ENCODE measurements around the gene CCR2.

Gene CCR2

GRCh38 chr3:46405301-46406019 lies 51.5 kb downstream of the CCR2 start:
- no peak for DNase-seq (ENCODE audit: low read depth)

DNA sequence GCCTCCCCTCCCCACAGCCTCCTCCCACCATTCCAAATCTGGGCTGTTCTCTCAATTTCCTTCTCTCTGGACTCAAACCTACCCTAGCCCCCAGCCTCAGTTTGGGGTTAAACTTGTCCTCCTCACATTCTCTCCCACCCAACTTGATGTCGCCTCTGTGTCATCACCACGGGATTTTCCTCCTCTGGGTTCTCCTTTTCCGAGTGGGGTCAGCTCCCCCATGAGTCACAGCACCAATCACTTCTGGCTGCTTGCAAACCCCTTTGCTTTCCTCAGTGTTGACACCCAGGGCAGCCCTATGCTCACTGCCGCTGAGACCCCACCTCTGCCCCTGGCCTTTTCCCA lies 52.5 kb downstream of the CCR2 start:
- no peak for DNase-seq (ENCODE audit: low read depth)

GRCh38 chr3:46406788-46407611 lies 53.1 kb downstream of the CCR2 start, which contains the start of the genes CCR5AS and CCRL2:
Gene CCR5AS, minus strand, starts transcription at chr3:46407066.
Gene CCRL2, plus strand, starts transcription at chr3:46407259. Its CDS starts 821 bp downstream, at chr3:46408080.
- peak; percentile 3 for DNase-seq (ENCODE audit: low read depth)

DNA sequence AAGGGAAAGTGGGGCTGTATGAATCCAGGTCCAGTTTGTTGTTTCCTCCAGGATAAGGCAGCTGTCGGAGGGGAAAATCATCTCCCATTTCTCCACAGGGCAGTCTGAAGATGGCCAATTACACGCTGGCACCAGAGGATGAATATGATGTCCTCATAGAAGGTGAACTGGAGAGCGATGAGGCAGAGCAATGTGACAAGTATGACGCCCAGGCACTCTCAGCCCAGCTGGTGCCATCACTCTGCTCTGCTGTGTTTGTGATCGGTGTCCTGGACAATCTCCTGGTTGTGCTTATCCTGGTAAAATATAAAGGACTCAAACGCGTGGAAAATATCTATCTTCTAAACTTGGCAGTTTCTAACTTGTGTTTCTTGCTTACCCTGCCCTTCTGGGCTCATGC lies 54.1 kb downstream of the CCR2 start:
- DNase-seq (ENCODE audit: low read depth) = no peak

DNA sequence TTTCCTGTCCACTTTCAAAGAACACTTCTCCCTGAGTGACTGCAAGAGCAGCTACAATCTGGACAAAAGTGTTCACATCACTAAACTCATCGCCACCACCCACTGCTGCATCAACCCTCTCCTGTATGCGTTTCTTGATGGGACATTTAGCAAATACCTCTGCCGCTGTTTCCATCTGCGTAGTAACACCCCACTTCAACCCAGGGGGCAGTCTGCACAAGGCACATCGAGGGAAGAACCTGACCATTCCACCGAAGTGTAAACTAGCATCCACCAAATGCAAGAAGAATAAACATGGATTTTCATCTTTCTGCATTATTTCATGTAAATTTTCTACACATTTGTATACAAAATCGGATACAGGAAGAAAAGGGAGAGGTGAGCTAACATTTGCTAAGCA lies 54.9 kb downstream of the CCR2 start:
- DNase-seq (ENCODE audit: low read depth) = no peak

- no peak for DNase-seq (ENCODE audit: low read depth)
These were observed 56.0 kb downstream of the CCR2 start for GRCh38 chr3:46409739-46410489.
